ENCODE data around the gene TSPAN1. TPM values are rescaled to one million over a fixed set of nuclear protein-coding genes. Genes with fewer than 3 reads are reported as not detected.
A peak's percentile ranks its signal among the peaks of the same experiment; 100 is the strongest.
"Not testable (repeated sequence)": the region's sequence is repeated elsewhere in the genome, so short reads cannot be mapped to it uniquely, and the experiment has no call there.

Gene TSPAN1
- polyA plus RNA-seq, 1 experiment = 1.1 TPM

- peak; percentile 49 for DNase-seq (ENCODE audit: low read depth)
- H3K36me3 ChIP-seq (ENCODE audit: control insufficient read depth, insufficient read depth, low read length) = peaks cover 2% of the 10 kb centered on the region
- CTCF ChIA-PET = interaction anchor here (0.5 to 6.7 kb wide), 34 partner anchors 8 to 883 kb away, joined by 3 to 81 read pairs (median 4); partner anchors contain the start of genes LRRC41, MUTYH, RAD54L and UQCRH
- peak; percentile 94 for TF ChIP-seq CTCF (IDR thresholded peaks at IDR 0.05; ENCODE audit: insufficient read depth, low read depth, low read length)
- no peak overlapping the region for H3K4me3 ChIP-seq (ENCODE audit: low read depth, low read length)
- POLR2A ChIA-PET = interaction anchor here (0.6 to 0.7 kb wide), 2 partner anchors 42 to 421 kb away, joined by 13 to 18 read pairs; no protein-coding TSS in a partner anchor
- H3K27me3 ChIP-seq (ENCODE audit: control insufficient read depth, insufficient read depth, low read length) = no peaks in the 10 kb centered on the region
These were observed 48.6 kb downstream of the TSPAN1 start for GRCh38 chr1:46223472-46223943.

DNA sequence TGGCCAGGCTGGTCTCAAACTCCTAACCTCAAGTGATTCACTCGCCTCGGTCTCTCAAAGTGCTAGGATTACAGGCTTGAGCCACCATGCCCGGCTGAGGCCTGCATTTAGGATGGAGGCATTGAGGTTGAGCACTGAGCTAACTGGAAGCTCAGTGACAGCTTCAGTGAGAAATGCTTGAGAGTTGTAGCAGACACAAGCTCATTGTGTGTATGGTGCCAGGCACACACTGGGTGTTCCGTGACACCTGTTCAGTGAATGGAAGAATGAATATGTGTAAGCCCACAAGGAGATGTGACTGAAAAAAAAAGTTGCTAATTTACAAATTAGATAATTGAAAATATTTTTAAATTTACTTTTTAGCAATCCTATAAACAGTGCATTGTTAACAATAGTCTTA, 50.1 kb downstream of the TSPAN1 start:
- H3K27me3 ChIP-seq (ENCODE audit: control insufficient read depth, insufficient read depth, low read length) = no peaks in the 10 kb centered on the region
- DNase-seq (ENCODE audit: low read depth) = no peak
- CTCF ChIA-PET = interaction anchor here (1.0 to 6.7 kb wide), 6 partner anchors 8 to 189 kb away, joined by 3 to 81 read pairs (median 18); no protein-coding TSS in a partner anchor
- H3K4me3 ChIP-seq (ENCODE audit: low read depth, low read length) = no peak overlapping the region
- no peak for TF ChIP-seq CTCF (IDR thresholded peaks at IDR 0.05; ENCODE audit: insufficient read depth, low read depth, low read length)
- H3K36me3 ChIP-seq (ENCODE audit: control insufficient read depth, insufficient read depth, low read length) = peaks cover 2% of the 10 kb centered on the region
- POLR2A ChIA-PET = no interaction called here

GRCh38 chr1:46231231-46231630, 56.3 kb downstream of the TSPAN1 start:
- H3K27me3 ChIP-seq (ENCODE audit: control insufficient read depth, insufficient read depth, low read length); POLR2A ChIA-PET; H3K36me3 ChIP-seq (ENCODE audit: control insufficient read depth, insufficient read depth, low read length); DNase-seq (ENCODE audit: low read depth); H3K4me3 ChIP-seq (ENCODE audit: low read depth, low read length): not testable (repeated sequence)
- CTCF ChIA-PET = interaction anchor here (1.0 to 4.5 kb wide), 5 partner anchors 8 to 195 kb away, joined by 3 to 31 read pairs (median 4); no protein-coding TSS in a partner anchor

Small RNAs within 50 kb of the gene (small RNA-seq; reads per million reads assigned to genes)
- not detected for gene AL672043.1 (ENCODE audit: insufficient read length, low read depth, low replicate concordance)

Other genes starting within 250 kb of the TSPAN1 start
- gene PIK3R3, start 42.5 kb upstream of the TSPAN1 start, polyA plus RNA-seq (2011; rRNA removed) = 1.5 and 2.2 TPM in 2 replicates
- not detected in 2 replicates for gene P3R3URF, start 1.4 kb downstream of the TSPAN1 start, polyA plus RNA-seq (2011; rRNA removed)
- gene POMGNT1, start 23.3 kb downstream of the TSPAN1 start, polyA plus RNA-seq (2011; rRNA removed) = 60.7 and 80.0 TPM in 2 replicates
- 2.5 and 3.2 TPM in 2 replicates for gene LURAP1, start 28.2 kb downstream of the TSPAN1 start, polyA plus RNA-seq (2011; rRNA removed)
- gene RAD54L, start 72.7 kb downstream of the TSPAN1 start, polyA plus RNA-seq (2011; rRNA removed) = 4.3 and 5.6 TPM in 2 replicates
- 70.5 and 101 TPM in 2 replicates for gene LRRC41, start 128.5 kb downstream of the TSPAN1 start, polyA plus RNA-seq (2011; rRNA removed)
- 188 and 449 TPM in 2 replicates for gene UQCRH, start 128.6 kb downstream of the TSPAN1 start, polyA plus RNA-seq (2011; rRNA removed)
- 24.0 and 24.2 TPM in 2 replicates for gene NSUN4, start 165.7 kb downstream of the TSPAN1 start, polyA plus RNA-seq (2011; rRNA removed)
- gene FAAH, start 219.2 kb downstream of the TSPAN1 start, polyA plus RNA-seq (2011; rRNA removed) = 1.3 and 1.8 TPM in 2 replicates